Mammary epithelial cell (primary cell): ENCODE measurements around the gene TM7SF2.

Experiments
- CTCF ChIP-seq, 2 donors: IDR thresholded peaks in 1 of 2; conservative IDR thresholded peaks in 1 of 2; 2 replicates each; pipeline ENCODE4 v1.5.1; 2011 to 2012; ENCODE audit warnings: inconsistent platforms in 2 of 2, low read length in 2 of 2, mild to moderate bottlenecking in 2 of 2, control low read depth in 1 of 2, low read depth in 1 of 2; ENCODE audit not compliant: insufficient read depth in 1 of 2; ENCODE audit errors: extremely low read depth in 1 of 2
- EZH2 ChIP-seq: IDR thresholded peaks from 2 replicates; pipeline ENCODE4 v1.6.1; 2012; ENCODE audit warnings: low read length, inconsistent platforms, borderline replicate concordance

GRCh38 chr11:65119670-65119995, 8.0 kb downstream of the TM7SF2 start:
- no peak for TF ChIP-seq EZH2
- no peak for TF ChIP-seq CTCF (conservative IDR thresholded peaks at IDR 0.05 in 1 of 2, IDR thresholded peaks at IDR 0.05 in 1 of 2; ENCODE audit: extremely low read depth in 1 of 2, insufficient read depth in 1 of 2, low read depth in 1 of 2, low read length in 2 of 2)
